ENCODE data around the gene KLF15.
A peak's percentile ranks its signal among the peaks of the same experiment; 100 is the strongest.

The KLF15 gene

DNA sequence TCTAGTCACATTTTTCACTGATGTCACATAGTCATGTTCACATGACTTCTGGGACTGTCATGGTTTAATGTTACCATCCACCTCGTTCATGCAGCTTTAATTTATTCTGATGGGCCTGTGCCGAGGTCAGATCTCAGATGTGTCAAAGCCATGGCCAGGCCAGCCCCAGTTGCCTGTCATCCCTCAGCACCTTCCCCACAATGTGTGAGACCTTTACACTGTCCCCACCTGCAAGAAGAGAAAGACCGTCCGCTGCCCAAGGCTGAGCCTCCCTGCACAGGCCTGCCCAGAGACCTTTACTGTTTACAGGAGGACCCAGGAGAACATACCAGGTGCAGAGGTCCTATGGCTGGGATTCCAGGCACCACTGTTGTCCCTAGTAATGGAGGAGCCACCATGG is 12.8 kb upstream of the KLF15 start:
- no peak for DNase-seq (ENCODE audit: low read depth)
- no peaks in the 10 kb centered on the region for H3K27me3 ChIP-seq (replicated peaks; ENCODE audit: control insufficient read depth, insufficient read depth, low read length)
- no peak overlapping the region for H3K4me3 ChIP-seq (ENCODE audit: low read length)
- peaks cover 38% of the 10 kb centered on the region for H3K4me1 ChIP-seq (ENCODE audit: control insufficient read depth, insufficient read depth, low read length)
- H3K9me3 ChIP-seq (ENCODE audit: control insufficient read depth, low read length), result no peaks in the 10 kb centered on the region
- no peaks in the 10 kb centered on the region for H3K36me3 ChIP-seq (ENCODE audit: control insufficient read depth, insufficient read depth, low read length, severe bottlenecking)
- H3K9ac ChIP-seq (ENCODE audit: low read length), result no peak overlapping the region

DNA sequence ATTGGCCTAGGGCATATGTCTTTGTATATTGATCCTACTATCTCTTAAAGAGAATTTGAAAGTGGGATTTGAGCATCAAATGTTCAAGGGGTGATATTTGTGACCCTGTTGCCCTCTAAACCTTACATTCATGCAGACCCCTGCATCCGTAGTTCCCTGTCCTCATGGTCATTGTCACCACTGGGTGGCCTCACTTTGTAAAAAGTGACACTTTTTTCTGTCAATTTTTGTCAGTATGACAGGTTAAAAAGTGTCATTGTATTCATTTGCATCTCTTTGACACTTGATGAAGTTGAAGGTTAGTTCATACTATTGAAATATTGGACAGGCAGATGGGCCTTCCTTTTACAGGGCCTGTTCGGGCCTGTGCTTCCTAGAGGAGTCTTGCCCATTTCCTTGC is 12.3 kb upstream of the KLF15 start:
- peaks cover 33% of the 10 kb centered on the region for H3K4me1 ChIP-seq (ENCODE audit: control insufficient read depth, insufficient read depth, low read length)
- no peaks in the 10 kb centered on the region for H3K36me3 ChIP-seq (ENCODE audit: control insufficient read depth, insufficient read depth, low read length, severe bottlenecking)
- no peaks in the 10 kb centered on the region for H3K9me3 ChIP-seq (ENCODE audit: control insufficient read depth, low read length)
- H3K9ac ChIP-seq (ENCODE audit: low read length), result no peak overlapping the region
- DNase-seq (ENCODE audit: low read depth), result no peak
- H3K27me3 ChIP-seq (replicated peaks; ENCODE audit: control insufficient read depth, insufficient read depth, low read length), result no peaks in the 10 kb centered on the region
- no peak overlapping the region for H3K4me3 ChIP-seq (ENCODE audit: low read length)

DNA sequence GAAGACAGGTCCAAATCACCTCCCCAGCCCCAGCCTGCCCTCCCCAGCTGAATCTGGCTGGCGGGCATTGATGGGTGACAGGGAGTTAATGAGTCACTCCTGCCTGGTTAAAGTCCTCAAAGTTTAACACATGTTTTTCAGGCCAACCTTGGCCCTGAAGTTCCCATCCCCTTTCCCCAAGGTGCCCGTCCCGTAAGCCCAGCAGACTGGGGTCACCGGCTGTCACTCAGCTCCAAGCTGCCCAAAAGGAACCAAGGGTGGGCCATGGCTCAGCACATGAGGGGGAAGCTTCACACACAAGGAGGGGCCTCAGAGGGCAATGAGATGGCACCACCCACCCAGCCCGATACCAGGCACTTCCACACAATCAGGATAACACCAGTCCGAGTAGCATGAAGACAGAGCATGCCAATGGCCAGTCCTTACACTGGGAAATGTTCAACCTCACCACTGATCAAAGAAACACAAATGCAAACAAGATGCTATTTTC is 10.2 kb upstream of the KLF15 start:
- Histone ChIP-seq H3K36me3 (ENCODE audit: control insufficient read depth, insufficient read depth, low read length, severe bottlenecking) (no peaks in the 10 kb centered on the region), H3K9me3 (ENCODE audit: control insufficient read depth, low read length) (no peaks in the 10 kb centered on the region), H3K4me1 (ENCODE audit: control insufficient read depth, insufficient read depth, low read length) (peaks cover 12% of the 10 kb centered on the region), H3K27me3 (replicated peaks; ENCODE audit: control insufficient read depth, insufficient read depth, low read length) (peaks cover 14% of the 10 kb centered on the region), H3K4me3 (ENCODE audit: low read length) (no peak overlapping the region), H3K9ac (ENCODE audit: low read length) (no peak overlapping the region)
- no peak for DNase-seq (ENCODE audit: low read depth)

DNA sequence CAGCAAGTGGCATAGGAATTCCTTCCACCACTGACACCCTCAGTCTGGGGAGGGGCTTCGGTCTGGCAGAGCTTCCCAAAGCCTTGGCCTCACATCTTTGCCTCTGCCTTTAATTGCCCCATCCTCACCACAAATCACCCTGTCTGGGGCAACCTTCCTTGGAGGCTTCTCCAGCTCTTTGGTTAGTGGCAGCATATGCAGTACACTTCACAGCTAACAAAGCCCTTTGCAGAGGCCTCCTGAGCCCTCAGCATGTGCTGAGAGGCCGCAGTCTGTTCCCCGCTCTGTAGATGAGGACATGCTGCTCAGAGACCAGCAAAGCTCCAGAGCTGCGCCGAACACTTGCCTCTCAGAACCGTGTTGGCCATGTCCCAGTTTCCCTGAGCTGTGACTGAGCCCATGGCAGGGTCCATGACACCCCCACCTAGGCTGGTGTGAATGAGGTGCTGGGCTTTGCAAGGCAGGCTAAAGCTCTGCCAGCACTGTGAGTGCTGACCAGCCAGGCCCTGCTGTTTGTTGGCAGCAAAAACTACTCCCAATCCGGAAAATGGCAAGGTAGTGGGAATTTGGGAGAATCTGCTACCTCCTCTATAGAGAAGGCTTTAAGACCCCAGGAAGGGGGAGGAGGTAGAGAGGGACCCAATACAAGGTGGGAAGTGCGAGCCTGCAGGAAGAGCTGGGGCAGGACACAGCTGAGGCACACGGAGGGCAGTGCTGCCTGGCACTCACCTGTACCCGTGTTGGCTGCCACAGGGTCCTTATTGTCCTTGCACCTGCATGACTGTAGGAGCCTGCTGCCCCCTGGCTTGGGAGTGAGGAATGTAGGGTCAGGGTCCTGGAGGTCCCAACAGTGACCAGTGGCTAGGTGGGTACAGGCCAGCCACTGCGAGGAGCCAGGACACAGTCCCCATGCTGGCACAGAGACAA is 8.4 kb upstream of the KLF15 start:
- no peaks in the 10 kb centered on the region for H3K36me3 ChIP-seq (ENCODE audit: control insufficient read depth, insufficient read depth, low read length, severe bottlenecking)
- H3K4me3 ChIP-seq (ENCODE audit: low read length), result no peak overlapping the region
- no peaks in the 10 kb centered on the region for H3K9me3 ChIP-seq (ENCODE audit: control insufficient read depth, low read length)
- no peak for DNase-seq (ENCODE audit: low read depth)
- H3K27me3 ChIP-seq (replicated peaks; ENCODE audit: control insufficient read depth, insufficient read depth, low read length), result peaks cover 26% of the 10 kb centered on the region
- H3K4me1 ChIP-seq (ENCODE audit: control insufficient read depth, insufficient read depth, low read length), result peaks cover 11% of the 10 kb centered on the region
- H3K9ac ChIP-seq (ENCODE audit: low read length), result no peak overlapping the region

DNA sequence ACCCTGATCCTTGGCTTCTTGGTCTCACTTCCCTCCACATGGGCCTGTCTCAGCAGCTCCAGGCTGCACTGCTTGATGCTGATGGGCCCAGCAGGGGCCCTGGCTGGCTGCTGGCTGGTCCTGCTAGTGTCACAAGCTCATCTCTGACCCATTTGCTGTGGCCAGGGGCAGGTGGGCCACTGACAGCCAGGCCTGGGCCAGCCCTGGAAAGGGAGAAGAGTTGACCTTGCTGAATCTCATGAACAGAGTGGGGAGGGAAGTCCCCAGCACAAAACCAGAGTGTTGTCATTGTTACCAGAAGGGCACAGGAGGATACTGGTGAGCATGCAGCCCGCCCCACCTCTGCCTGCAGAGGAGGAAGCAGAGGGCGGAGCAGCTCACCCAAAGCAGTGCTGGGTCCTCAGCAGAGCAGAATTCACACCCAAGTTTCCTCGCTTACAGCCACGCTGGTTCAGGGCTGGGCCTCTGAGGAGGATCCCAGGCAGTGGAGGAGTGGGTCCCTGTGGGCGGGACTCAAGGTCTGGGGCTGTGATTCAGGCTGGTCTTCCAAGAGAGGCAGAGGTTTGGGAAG is 7.6 kb upstream of the KLF15 start:
- peaks cover 34% of the 10 kb centered on the region for H3K27me3 ChIP-seq (replicated peaks; ENCODE audit: control insufficient read depth, insufficient read depth, low read length)
- no peak overlapping the region for H3K4me3 ChIP-seq (ENCODE audit: low read length)
- no peak overlapping the region for H3K9ac ChIP-seq (ENCODE audit: low read length)
- DNase-seq (ENCODE audit: low read depth), result no peak
- H3K9me3 ChIP-seq (ENCODE audit: control insufficient read depth, low read length), result peaks cover 4% of the 10 kb centered on the region
- peaks cover 11% of the 10 kb centered on the region for H3K4me1 ChIP-seq (ENCODE audit: control insufficient read depth, insufficient read depth, low read length)
- H3K36me3 ChIP-seq (ENCODE audit: control insufficient read depth, insufficient read depth, low read length, severe bottlenecking), result no peaks in the 10 kb centered on the region

DNA sequence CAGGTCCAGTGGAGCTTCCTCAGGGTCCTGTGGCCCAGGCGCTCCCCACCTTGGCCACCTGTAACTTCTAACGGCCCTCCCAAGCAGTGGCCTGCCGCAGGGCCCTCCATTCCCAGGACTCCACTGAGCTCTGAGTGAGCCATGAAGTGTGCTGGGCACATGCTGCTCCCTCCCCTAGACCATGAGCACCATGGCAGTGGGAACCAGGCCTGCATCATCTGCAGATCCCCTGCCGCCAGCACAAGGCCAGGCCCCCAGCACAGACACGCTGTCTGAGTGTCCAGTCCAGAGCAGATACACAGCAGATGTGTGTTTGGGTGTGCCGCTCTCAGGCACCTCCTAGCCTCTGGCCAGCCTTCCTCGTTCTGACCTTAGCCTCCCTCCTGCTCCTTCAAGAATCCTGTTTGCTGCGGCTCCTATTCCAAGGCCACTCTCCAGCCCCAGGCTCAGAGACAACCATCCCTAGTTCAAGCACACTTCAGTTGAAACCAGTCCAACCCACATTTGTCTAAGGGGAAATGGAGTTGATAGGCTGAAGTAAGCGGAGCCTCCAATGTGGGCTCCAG is 7.0 kb upstream of the KLF15 start:
- H3K9ac ChIP-seq (ENCODE audit: low read length), result no peak overlapping the region
- H3K9me3 ChIP-seq (ENCODE audit: control insufficient read depth, low read length), result peaks cover 10% of the 10 kb centered on the region
- DNase-seq (ENCODE audit: low read depth), result no peak
- H3K27me3 ChIP-seq (replicated peaks; ENCODE audit: control insufficient read depth, insufficient read depth, low read length), result peaks cover 39% of the 10 kb centered on the region
- H3K36me3 ChIP-seq (ENCODE audit: control insufficient read depth, insufficient read depth, low read length, severe bottlenecking), result no peaks in the 10 kb centered on the region
- no peak overlapping the region for H3K4me3 ChIP-seq (ENCODE audit: low read length)
- H3K4me1 ChIP-seq (ENCODE audit: control insufficient read depth, insufficient read depth, low read length), result peaks cover 11% of the 10 kb centered on the region

DNA sequence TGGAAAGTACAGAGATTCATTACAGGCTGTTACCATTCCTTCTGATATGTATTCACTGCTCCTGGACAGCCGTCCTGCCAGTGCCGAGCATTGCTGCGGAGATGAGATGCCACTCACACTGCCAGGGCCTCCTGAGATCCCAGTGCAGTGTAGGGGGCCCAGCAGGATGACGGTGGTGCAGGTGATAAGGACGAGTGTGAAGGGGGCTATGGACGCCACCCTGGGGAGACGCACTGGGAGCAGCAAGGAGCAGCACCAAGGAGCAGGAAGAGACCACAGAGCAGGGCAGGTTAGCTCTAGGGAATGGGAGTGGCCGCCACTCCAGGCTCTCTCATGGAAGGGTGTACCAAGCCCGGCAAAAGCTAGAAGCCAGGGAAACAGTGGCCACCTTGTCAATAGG is 4.0 kb upstream of the KLF15 start:
- no peak for DNase-seq (ENCODE audit: low read depth)
- Histone ChIP-seq H3K27me3 (replicated peaks; ENCODE audit: control insufficient read depth, insufficient read depth, low read length) (peaks cover 47% of the 10 kb centered on the region), H3K9ac (ENCODE audit: low read length) (no peak overlapping the region), H3K4me1 (ENCODE audit: control insufficient read depth, insufficient read depth, low read length) (peaks cover 19% of the 10 kb centered on the region), H3K36me3 (ENCODE audit: control insufficient read depth, insufficient read depth, low read length, severe bottlenecking) (no peaks in the 10 kb centered on the region), H3K4me3 (ENCODE audit: low read length) (no peak overlapping the region), H3K9me3 (ENCODE audit: control insufficient read depth, low read length) (peaks cover 13% of the 10 kb centered on the region)

DNA sequence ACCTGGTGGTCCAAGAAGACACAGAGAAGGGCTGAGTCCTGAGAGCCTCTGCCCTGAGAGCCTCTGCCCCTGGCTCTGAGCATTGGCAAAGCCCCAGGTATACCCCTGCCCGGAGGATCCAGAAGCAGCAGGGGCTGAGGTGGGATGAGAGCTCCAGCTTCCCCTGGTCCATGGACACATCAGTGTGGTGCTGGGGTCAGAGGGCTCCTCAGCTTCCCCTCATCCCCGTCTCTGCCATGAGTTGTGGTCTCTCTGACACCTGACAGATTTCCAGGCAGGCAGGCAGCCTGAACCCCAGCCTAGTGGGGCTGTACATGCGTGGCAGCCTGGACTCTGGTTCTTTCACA is 3.5 kb upstream of the KLF15 start:
- Histone ChIP-seq H3K4me1 (ENCODE audit: control insufficient read depth, insufficient read depth, low read length) (peaks cover 15% of the 10 kb centered on the region), H3K36me3 (ENCODE audit: control insufficient read depth, insufficient read depth, low read length, severe bottlenecking) (no peaks in the 10 kb centered on the region), H3K9me3 (ENCODE audit: control insufficient read depth, low read length) (peaks cover 13% of the 10 kb centered on the region), H3K4me3 (ENCODE audit: low read length) (no peak overlapping the region), H3K27me3 (replicated peaks; ENCODE audit: control insufficient read depth, insufficient read depth, low read length) (peaks cover 47% of the 10 kb centered on the region), H3K9ac (ENCODE audit: low read length) (no peak overlapping the region)
- DNase-seq (ENCODE audit: low read depth), result no peak

DNA sequence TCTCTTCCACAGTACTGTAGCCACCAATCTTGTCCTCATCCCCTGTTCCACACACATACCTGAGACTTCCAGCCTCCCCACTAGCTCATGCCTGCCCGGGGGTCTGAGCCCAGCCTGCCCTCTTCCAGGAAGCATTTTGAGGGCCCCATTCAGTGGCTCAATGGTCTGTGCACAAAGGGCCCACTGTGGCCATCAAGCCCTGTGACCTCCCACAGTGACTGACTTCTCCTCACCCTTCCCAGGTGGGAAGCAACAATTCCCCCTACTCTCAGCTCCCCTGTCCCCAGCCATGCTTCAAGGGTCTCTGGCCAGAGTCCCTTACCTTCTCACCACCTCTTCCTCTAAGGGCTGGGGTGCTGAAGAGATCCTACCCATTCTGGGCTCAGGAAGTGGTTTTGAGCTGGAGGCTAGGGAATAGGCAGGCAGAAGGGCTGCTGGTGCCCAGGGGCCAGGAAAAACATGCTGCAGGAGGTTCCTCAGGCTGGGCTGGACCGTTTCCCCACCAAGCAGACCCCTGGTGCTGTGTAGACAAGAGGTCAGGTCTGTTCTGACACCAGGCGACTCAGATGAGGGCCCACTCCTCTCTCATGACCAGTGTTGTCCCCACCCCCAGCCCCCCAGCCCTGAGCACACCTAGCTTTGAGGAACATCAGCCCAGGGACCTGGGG is 3.0 kb upstream of the KLF15 start:
- DNase-seq (ENCODE audit: low read depth), result no peak
- Histone ChIP-seq H3K4me1 (ENCODE audit: control insufficient read depth, insufficient read depth, low read length) (peaks cover 20% of the 10 kb centered on the region), H3K36me3 (ENCODE audit: control insufficient read depth, insufficient read depth, low read length, severe bottlenecking) (no peaks in the 10 kb centered on the region), H3K27me3 (replicated peaks; ENCODE audit: control insufficient read depth, insufficient read depth, low read length) (peaks cover 47% of the 10 kb centered on the region), H3K4me3 (ENCODE audit: low read length) (no peak overlapping the region), H3K9me3 (ENCODE audit: control insufficient read depth, low read length) (peaks cover 13% of the 10 kb centered on the region), H3K9ac (ENCODE audit: low read length) (no peak overlapping the region)

DNA sequence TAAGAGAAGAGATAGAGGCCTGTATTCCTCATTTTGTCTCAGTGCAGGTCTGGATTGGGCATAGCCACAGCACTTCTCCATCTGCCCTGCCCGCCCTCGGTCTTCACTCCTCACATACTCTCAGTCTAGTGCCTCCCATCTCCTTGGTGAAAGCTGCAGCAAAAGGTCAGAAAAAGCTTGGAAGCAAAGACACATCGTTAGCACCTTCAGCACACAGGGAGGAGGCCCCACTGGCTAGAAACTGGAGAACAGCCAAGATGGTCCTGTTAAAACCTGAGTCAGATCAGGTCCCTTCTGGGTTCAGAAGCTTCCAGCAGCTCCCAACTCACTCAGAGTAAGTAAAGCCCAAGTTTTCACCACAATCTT is 1.6 kb upstream of the KLF15 start:
- no peak for DNase-seq (ENCODE audit: low read depth)
- H3K9ac ChIP-seq (ENCODE audit: low read length), result peak overlapping the region; percentile 78
- peaks cover 13% of the 10 kb centered on the region for H3K9me3 ChIP-seq (ENCODE audit: control insufficient read depth, low read length)
- peaks cover 47% of the 10 kb centered on the region for H3K27me3 ChIP-seq (replicated peaks; ENCODE audit: control insufficient read depth, insufficient read depth, low read length)
- no peak overlapping the region for H3K4me3 ChIP-seq (ENCODE audit: low read length)
- no peaks in the 10 kb centered on the region for H3K36me3 ChIP-seq (ENCODE audit: control insufficient read depth, insufficient read depth, low read length, severe bottlenecking)
- H3K4me1 ChIP-seq (ENCODE audit: control insufficient read depth, insufficient read depth, low read length), result peaks cover 34% of the 10 kb centered on the region
